ENCODE results near the gene TRIP4.
"Not testable (repeated sequence)": the region's sequence is repeated elsewhere in the genome, so short reads cannot be mapped to it uniquely, and the experiment has no call there.

The TRIP4 gene

DNA sequence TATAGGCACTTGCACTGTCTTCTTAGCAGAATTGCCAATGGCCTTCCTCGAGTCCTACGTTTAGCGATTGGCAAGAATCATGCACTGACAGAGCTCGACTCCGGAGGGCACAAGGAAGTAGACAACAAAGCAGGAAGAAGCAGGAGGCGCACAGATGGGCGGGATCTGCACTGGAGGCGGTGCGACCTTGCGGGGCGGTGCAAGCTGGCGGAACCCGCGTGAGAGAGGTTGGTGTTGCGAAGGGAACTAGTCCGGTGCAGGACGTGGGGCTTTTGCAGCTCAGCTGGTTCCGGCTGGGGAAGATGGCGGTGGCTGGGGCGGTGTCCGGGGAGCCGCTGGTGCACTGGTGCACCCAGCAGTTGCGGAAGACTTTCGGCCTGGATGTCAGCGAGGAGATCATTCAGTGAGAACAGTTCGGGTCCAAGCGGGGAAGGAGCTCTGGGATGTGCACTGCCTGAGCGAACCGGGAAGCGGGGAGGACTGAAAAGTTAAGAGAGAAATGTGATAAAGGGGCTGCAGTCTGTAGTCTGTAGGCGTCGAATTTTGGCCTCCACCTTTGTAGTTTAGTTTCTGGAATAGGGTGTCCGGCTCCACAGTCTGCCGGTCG is at the start of gene TRIP4:
TRIP4 (plus strand) TSS at position 275 of the 607 bp plus-strand sequence; CDS start at position 303, 28 bp downstream.
- DNase-seq = peak; percentile 95

DNA sequence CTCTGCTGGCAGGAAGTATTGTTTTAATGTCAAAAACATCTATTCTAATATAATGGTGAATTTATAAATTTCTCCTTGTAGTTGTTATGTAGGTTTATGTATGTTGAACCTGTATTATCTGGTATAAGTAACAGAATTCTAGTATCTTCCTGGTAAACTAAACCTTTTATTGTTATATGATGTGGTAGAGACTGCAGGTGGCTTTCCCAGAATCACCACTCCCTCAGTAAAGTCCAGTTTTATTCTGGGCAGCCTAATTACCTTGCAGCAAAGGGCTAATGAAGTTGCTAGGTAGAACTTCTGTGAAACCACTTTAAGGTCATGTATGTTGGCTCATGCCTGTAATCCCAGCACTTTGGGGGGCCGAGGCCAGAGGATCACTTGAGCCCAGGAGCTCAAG is 47.3 kb upstream of the TRIP4 start:
- DNase-seq = no peak

DNA sequence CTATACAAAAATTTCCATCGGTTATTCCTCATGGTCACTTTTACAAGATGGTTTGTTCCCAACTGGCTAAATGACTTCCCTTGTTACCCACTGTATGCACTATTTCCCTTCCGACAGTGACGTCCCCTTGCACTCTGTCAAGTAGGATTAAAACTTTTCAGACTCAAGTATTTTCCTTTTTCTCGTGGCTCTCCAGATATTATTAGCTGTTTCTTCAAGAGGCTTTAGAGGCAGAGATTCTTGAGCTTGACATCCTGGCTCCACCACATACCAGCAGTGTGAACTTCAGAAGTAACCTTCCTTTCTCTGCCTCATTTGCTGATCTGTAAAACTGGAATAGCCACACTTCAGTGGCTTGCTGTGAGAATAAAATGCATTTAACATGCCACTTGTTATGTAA is 45.7 kb upstream of the TRIP4 start:
- DNase-seq = no peak

GRCh38 chr15:64343222-64343621 is 44.4 kb upstream of the TRIP4 start:
- no peak for DNase-seq

DNA sequence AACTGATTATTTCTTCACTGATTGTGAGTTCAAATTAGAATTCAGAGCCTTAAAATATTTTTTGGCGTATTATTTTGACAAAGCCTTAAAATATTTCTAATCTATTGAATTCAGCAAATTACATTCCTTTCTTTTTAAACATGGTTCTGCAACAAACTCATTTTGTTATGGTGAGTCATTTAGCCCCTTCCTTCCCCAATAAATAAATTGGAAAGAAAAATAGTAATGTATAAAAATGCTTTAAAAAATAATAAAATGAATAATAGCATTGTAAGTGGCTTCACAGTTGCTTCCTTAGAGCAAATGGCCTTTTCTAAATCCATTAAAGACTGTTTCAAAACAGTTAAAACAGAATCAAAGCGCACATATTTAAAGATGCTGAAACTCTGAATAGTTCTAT is 43.8 kb upstream of the TRIP4 start:
- no peak for DNase-seq

GRCh38 chr15:64344651-64345294 is 42.9 kb upstream of the TRIP4 start:
- no peak for DNase-seq

GRCh38 chr15:64346242-64346641 is 41.4 kb upstream of the TRIP4 start:
- DNase-seq = not testable (repeated sequence)

- DNase-seq = no peak
These were observed 39.2 kb upstream of the TRIP4 start for GRCh38 chr15:64348455-64348854.

DNA sequence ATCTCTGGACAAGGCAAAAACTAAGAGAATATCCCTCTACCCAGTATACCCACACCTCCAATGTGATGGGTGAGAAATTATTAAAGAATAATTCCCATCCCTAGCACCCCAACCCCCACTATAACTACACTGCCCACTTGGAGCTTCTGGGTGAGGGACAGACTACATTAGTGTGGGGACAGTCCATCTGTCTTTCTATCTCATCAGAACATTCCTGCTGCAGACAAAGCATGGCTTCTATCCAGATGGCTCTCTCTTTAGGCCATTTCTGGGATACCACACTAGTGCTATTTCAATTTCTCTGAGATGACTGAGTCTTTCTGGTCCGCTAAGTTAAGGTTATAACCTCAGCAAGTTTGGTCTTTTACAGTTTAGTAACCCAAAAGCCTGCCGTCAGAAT is 38.3 kb upstream of the TRIP4 start:
- DNase-seq = no peak

GRCh38 chr15:64351265-64351664 is 36.4 kb upstream of the TRIP4 start:
- DNase-seq = no peak

- no peak for DNase-seq
These were observed 32.8 kb upstream of the TRIP4 start for GRCh38 chr15:64354688-64355344.

GRCh38 chr15:64355348-64355943 is 32.2 kb upstream of the TRIP4 start:
- DNase-seq = peak; percentile 41 to 42

DNA sequence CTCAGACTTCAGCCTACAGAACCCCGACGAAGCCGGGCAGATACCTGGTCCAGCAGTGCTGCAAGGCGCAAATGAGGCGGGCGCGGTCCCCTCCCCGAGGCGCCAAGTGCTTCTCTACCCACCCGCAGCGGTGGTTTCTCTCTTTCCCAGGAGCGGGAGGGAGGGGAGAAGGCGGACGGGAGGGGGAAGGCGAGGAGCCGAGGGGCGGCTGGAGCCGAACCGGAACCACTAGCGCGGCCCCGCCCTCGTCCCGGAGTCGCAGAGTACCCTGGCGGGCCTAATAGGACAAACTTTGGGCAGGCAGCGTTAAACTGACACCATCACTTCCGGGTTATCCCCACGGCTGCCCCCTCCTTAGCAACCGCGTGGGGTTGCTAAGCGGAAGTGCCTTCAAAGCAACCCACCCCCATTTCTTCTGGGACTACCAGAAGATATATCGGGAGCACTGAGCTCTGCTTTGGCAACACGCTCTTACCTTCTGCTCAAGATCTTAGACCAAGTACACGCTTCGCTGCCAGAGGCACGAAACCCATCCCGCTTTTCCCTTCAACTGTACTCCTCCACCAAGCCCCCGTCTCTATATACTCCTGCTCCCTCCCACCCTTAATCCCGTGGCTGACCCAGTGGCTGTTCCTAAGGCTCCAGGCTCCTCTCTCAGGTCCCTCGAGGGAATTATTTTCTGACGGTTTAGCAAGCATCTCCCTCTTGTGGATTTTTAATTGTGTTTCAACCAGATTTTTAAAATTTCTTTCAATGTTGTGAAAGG is 31.5 kb upstream of the TRIP4 start, which contains the start of gene CSNK1G1:
CSNK1G1 (minus strand) TSS at position 230 of the 766 bp plus-strand sequence. CDS start 55,674 bp downstream, outside the sequence.
- DNase-seq = peak; percentile 90 to 91

GRCh38 chr15:64356710-64357040 is 31.0 kb upstream of the TRIP4 start:
- DNase-seq = no peak

DNA sequence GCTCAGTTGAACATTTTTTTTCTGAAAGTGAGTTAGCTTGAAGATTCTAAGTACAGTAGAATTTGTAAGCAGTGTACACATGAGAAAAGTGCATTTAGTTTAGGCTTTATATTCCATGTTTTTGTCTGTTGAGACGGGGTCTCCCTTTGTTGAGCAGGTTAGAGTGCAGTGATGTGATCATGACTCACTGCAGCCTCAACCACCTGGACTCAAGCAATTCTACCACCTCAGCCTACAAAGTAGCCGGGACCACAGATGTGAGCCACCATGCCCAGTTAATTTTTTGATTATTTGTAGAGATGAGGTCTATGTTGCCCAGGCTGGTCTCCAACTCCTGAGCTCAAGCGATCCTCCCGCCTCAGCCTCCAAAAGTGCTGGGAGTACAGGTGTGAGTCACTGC is 26.4 kb upstream of the TRIP4 start:
- no peak for DNase-seq

DNA sequence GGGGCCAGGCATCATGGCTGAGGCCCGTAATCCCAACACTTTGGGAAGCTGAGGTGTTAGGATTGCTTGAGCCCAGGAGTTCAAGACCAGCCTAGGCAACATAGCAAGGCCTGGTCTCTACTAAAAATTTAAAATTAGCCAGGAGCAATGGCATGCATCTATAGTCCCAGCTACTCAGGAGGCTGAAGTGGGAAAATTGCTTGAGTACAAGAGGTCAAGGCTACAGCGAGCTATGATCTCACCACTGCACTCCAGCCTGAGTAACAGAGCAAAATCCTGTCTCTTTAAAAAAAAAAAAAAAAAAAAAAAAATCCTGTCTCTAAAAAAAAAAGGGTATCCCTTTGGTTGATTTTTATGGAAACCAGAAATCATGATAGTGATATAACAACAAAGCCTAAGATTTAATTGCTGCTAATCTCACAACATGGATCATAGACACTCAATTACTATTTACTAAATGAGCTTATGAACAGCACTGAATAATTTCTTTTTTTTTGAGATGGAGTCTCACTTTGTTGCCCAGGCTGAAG is 18.5 kb upstream of the TRIP4 start:
- no peak for DNase-seq

DNA sequence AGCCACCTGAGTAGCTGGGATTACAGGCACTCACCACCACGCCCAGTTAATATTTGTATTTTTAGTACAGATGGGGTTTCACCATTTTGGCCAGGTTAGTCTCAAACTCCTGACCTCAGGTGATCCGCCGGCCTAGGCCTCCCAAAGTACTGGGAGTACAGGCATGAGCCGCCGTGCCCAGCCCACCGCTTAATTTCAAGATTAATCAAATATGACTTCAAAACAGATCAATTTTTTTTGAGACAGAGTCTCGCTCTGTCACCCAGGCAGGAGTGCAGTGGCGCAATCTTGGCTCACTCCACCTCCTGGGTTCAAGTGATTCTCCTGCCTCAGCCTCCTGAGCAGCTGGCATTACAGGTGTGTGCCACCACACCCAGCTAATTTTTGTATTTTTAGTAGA is 16.3 kb upstream of the TRIP4 start:
- DNase-seq = not testable (repeated sequence)

- no peak for DNase-seq
These were observed 14.3 kb upstream of the TRIP4 start for GRCh38 chr15:64373360-64373759.

GRCh38 chr15:64379216-64379960 is 8.2 kb upstream of the TRIP4 start:
- DNase-seq = no peak

GRCh38 chr15:64380130-64380870 is 7.3 kb upstream of the TRIP4 start:
- DNase-seq = not testable (repeated sequence)

Data from activated CD4-positive, alpha-beta T cell treated with anti-CD3 and anti-CD28 coated beads, Interleukin-2, amount 50 U/mL, for 4 hours (primary cell).